PC-3 (cell line): ENCODE data around the gene ZMYM4. TPM values are rescaled to one million over a fixed set of nuclear protein-coding genes. Genes with fewer than 3 reads are reported as not detected.

Experiments
- ATAC-seq: fragments of 200-7000 bp; cut with Tn5 transposase; 2 replicates; pipeline ENCODE4 v1.9.1; 2020; ENCODE audit warnings: mild to moderate bottlenecking, moderate library complexity
- BruUV-seq: library from RNA; stranded (reverse); fragments of 400-500 nt; replicated peaks from 2 replicates; lab custom pipeline; 2021; lab: Mats Ljungman, UMichigan
- CTCF ChIA-PET: fragments of 300-600 bp; sonication (Branson Sonifier 250); formaldehyde crosslinking; loops from one replicate; lab custom pipeline; 2022; ENCODE audit warnings: antibody characterized with exemption; lab: Charles Lee
- POLR2A ChIA-PET: fragments of 300-600 bp; sonication (Branson Sonifier 250); formaldehyde crosslinking; loops from one replicate; lab custom pipeline; 2022; ENCODE audit warnings: antibody characterized with exemption; ENCODE audit not compliant: unreplicated experiment; lab: Charles Lee
- DNase-seq: peaks from one replicate; pipeline ENCODE4 v3.0.0-alpha.2; 2015
- H2AFZ ChIP-seq: fragments of 300-600 bp; sonication (generic); 2 replicates; pipeline ENCODE4 v1.6.0; 2016; ENCODE audit warnings: antibody characterized with exemption, low read length
- H3F3A ChIP-seq: fragments of 300-600 bp; sonication (generic); one replicate; pipeline ENCODE4 v1.6.0; 2017; ENCODE audit warnings: antibody characterized with exemption, low read length, control low read depth, mild to moderate bottlenecking; ENCODE audit not compliant: unreplicated experiment
- H3K27ac ChIP-seq: fragments of 300-600 bp; sonication (generic); 2 replicates; pipeline ENCODE4 v1.5.1; 2016; ENCODE audit warnings: mild to moderate bottlenecking, low read length
- H3K27me3 ChIP-seq: fragments of 300-600 bp; sonication (generic); 2 replicates; pipeline ENCODE4 v1.6.1; 2016; ENCODE audit warnings: low read length, mixed read lengths
- H3K36me3 ChIP-seq: fragments of 300-600 bp; sonication (generic); 2 replicates; pipeline ENCODE4 v1.6.1; 2016; ENCODE audit warnings: low read depth, mixed run types, low read length, mixed read lengths
- H3K4me1 ChIP-seq: fragments of 300-600 bp; sonication (generic); 2 replicates; pipeline ENCODE4 v1.5.1; 2016; ENCODE audit warnings: low read length; ENCODE audit not compliant: insufficient read depth
- H3K4me2 ChIP-seq: fragments of 300-600 bp; sonication (generic); 2 replicates; pipeline ENCODE4 v1.6.0; 2016; ENCODE audit warnings: low read length
- H3K4me3 ChIP-seq: fragments of 300-600 bp; sonication (generic); 2 replicates; pipeline ENCODE4 v1.5.1; 2016; ENCODE audit warnings: mild to moderate bottlenecking, low read length, mixed read lengths
- H3K79me2 ChIP-seq: fragments of 300-600 bp; sonication (generic); 2 replicates; pipeline ENCODE4 v1.6.1; 2017; ENCODE audit warnings: low read length, mixed read lengths
- H3K9ac ChIP-seq: fragments of 300-600 bp; sonication (generic); 2 replicates; pipeline ENCODE4 v1.6.0; 2016; ENCODE audit warnings: mild to moderate bottlenecking, low read length
- H3K9me2 ChIP-seq: fragments of 300-600 bp; sonication (generic); replicated peaks from 2 replicates; pipeline ENCODE4 v1.6.1; 2016; ENCODE audit warnings: mixed run types, low read length, mixed read lengths
- H3K9me3 ChIP-seq: fragments of 300-600 bp; sonication (generic); 2 replicates; pipeline ENCODE4 v1.6.1; 2016; ENCODE audit warnings: low read length, mixed read lengths
- H4K20me1 ChIP-seq: fragments of 300-600 bp; sonication (generic); 2 replicates; pipeline ENCODE4 v1.6.1; 2016; ENCODE audit warnings: low read length, mixed read lengths
- CTCF ChIP-seq: fragments of 300-600 bp; sonication (generic); conservative IDR thresholded peaks from 2 replicates; pipeline ENCODE4 v1.5.1; 2017; ENCODE audit warnings: antibody characterized with exemption, low read depth, mild to moderate bottlenecking, low read length
- EZH2 ChIP-seq: fragments of 300-600 bp; sonication (generic); IDR thresholded peaks from one replicate; pipeline ENCODE4 v1.6.1; 2017; ENCODE audit warnings: antibody characterized with exemption, mild to moderate bottlenecking, low read length; ENCODE audit not compliant: unreplicated experiment
- EZH2phosphoT487 ChIP-seq: fragments of 300-600 bp; sonication (generic); IDR thresholded peaks from 2 replicates; pipeline ENCODE4 v1.6.1; 2018; ENCODE audit warnings: mild to moderate bottlenecking, antibody characterized with exemption, low read length, borderline replicate concordance
- intact Hi-C: fragments of 100-400 bp; cut with micrococcal nuclease; formaldehyde crosslinking; loops from 2 replicates; pipeline ENCODE4 v1.9.0; 2023
- total RNA-seq: library from RNA; depleted of rRNA; stranded (reverse); fragments of >200 nt; gene quantifications from 2 replicates; pipeline ENCODE4 v1.2.3, GENCODE V29; 2014

ZMYM4 gene
- total RNA-seq, 1 experiment from 2014 or later = 28.5 TPM

GRCh38 chr1:35350872-35351271 lies 82.4 kb downstream of the ZMYM4 start:
- H3F3A ChIP-seq = no peaks in the 10 kb centered on the region
- H3K36me3 ChIP-seq = no peaks in the 10 kb centered on the region
- H3K27ac ChIP-seq = no peak overlapping the region
- H3K4me2 ChIP-seq = no peak overlapping the region
- no peaks in the 10 kb centered on the region for H3K79me2 ChIP-seq
- no peaks in the 10 kb centered on the region for H3K9me3 ChIP-seq
- H2AFZ ChIP-seq = no peak overlapping the region
- DNase-seq = no peak
- no peak overlapping the region for H3K4me3 ChIP-seq
- BruUV-seq = no TSS peak
- ChIA-PET CTCF (no interaction called here), POLR2A (no interaction called here)
- ATAC-seq = no peak
- intact Hi-C loops = no loop called here
- no peak overlapping the region for H3K9ac ChIP-seq
- no peak for TF ChIP-seq CTCF
- no peak for TF ChIP-seq EZH2phosphoT487
- TF ChIP-seq EZH2 = no peak
- H3K27me3 ChIP-seq = no peaks in the 10 kb centered on the region
- no peaks in the 10 kb centered on the region for H4K20me1 ChIP-seq
- no peaks in the 10 kb centered on the region for H3K9me2 ChIP-seq
- no peaks in the 10 kb centered on the region for H3K4me1 ChIP-seq

GRCh38 chr1:35359995-35360394 lies 91.5 kb downstream of the ZMYM4 start:
- H3K27ac ChIP-seq = no peak overlapping the region
- CTCF ChIA-PET = no interaction called here
- intact Hi-C loops = loop anchor here (10.0 kb wide), 1 partner anchor 155 kb away; no protein-coding TSS in a partner anchor
- DNase-seq (no peak), ATAC-seq (no peak)
- no peaks in the 10 kb centered on the region for H3K79me2 ChIP-seq
- TF ChIP-seq CTCF (no peak), EZH2phosphoT487 (no peak), EZH2 (no peak)
- H3K36me3 ChIP-seq = peaks cover 10% of the 10 kb centered on the region; the same call in 1 of the 2 replicates
- H4K20me1 ChIP-seq = no peaks in the 10 kb centered on the region
- no peaks in the 10 kb centered on the region for H3K9me3 ChIP-seq
- H3K4me3 ChIP-seq = no peak overlapping the region
- no peaks in the 10 kb centered on the region for H3K27me3 ChIP-seq
- no peak overlapping the region for H3K4me2 ChIP-seq
- no peaks in the 10 kb centered on the region for H3F3A ChIP-seq
- no peak overlapping the region for H3K9ac ChIP-seq
- H3K9me2 ChIP-seq = no peaks in the 10 kb centered on the region
- H2AFZ ChIP-seq = no peak overlapping the region
- POLR2A ChIA-PET = interaction anchor here (0.6 kb wide), 1 partner anchor 407 kb away, joined by 3 read pairs; no protein-coding TSS in a partner anchor
- no peaks in the 10 kb centered on the region for H3K4me1 ChIP-seq
- BruUV-seq = no TSS peak

- POLR2A ChIA-PET = no interaction called here
- Histone ChIP-seq H3K4me3 (no peak overlapping the region), H4K20me1 (no peaks in the 10 kb centered on the region), H3K36me3 (peaks cover 10% of the 10 kb centered on the region; the same call in 1 of the 2 replicates), H3K27ac (no peak overlapping the region), H3K79me2 (no peaks in the 10 kb centered on the region), H3K9ac (no peak overlapping the region), H3F3A (no peaks in the 10 kb centered on the region), H3K9me2 (no peaks in the 10 kb centered on the region), H2AFZ (no peak overlapping the region), H3K4me2 (no peak overlapping the region), H3K4me1 (no peaks in the 10 kb centered on the region), H3K9me3 (no peaks in the 10 kb centered on the region), H3K27me3 (no peaks in the 10 kb centered on the region)
- ATAC-seq = no peak
- intact Hi-C loops = loop anchor here (10.0 kb wide), 1 partner anchor 157 kb away; no protein-coding TSS in a partner anchor
- no TSS peak for BruUV-seq
- TF ChIP-seq EZH2 (no peak), EZH2phosphoT487 (no peak), CTCF (no peak)
- CTCF ChIA-PET = no interaction called here
- no peak for DNase-seq
These were observed 93.1 kb downstream of the ZMYM4 start for GRCh38 chr1:35361638-35362037.
